CD14-positive monocyte (primary cell): ENCODE measurements around the gene YIF1B. TPM values are rescaled to one million over a fixed set of nuclear protein-coding genes. Genes with fewer than 3 reads are reported as not detected.

Source experiments
- DNase-seq, 3 donors: peaks; one replicate each; pipeline ENCODE4 v3.0.0-alpha.2; 2011 to 2022
- H2AFZ ChIP-seq: 2 replicates; pipeline ENCODE4 v1.6.0; 2012; ENCODE audit warnings: mild to moderate bottlenecking, low read depth, low read length, inconsistent platforms; ENCODE audit not compliant: insufficient read depth, poor library complexity, severe bottlenecking
- H3K27ac ChIP-seq, 2 donors: 1 replicate in 1 of 2; 2 replicates in 1 of 2; pipeline ENCODE4 v1.5.1; 2012 to 2013; ENCODE audit warnings: low read length in 2 of 2, control low read depth in 1 of 2, inconsistent platforms in 1 of 2, low read depth in 1 of 2, mild to moderate bottlenecking in 1 of 2
- H3K27me3 ChIP-seq, 2 donors: one replicate each; pipeline versions ENCODE4 v1.6.0 to v1.6.1; 2011 to 2013; ENCODE audit warnings: low read length in 2 of 2; ENCODE audit not compliant: control insufficient read depth in 2 of 2, insufficient read depth in 2 of 2
- H3K36me3 ChIP-seq, 2 donors: replicated peaks in 1 of 2; 1 replicate in 1 of 2; 2 replicates in 1 of 2; pipeline versions ENCODE4 v1.5.1 to v1.6.1; 2012 to 2013; ENCODE audit warnings: low read length in 2 of 2, control low read depth in 1 of 2, inconsistent platforms in 1 of 2, mild to moderate bottlenecking in 1 of 2; ENCODE audit not compliant: insufficient read depth in 2 of 2, control insufficient read depth in 1 of 2
- H3K4me1 ChIP-seq, 2 donors: 1 replicate in 1 of 2; 2 replicates in 1 of 2; pipeline versions ENCODE4 v1.5.1 to v1.6.1; 2012 to 2013; ENCODE audit warnings: low read length in 2 of 2, control low read depth in 1 of 2, inconsistent platforms in 1 of 2, mild to moderate bottlenecking in 1 of 2, moderate library complexity in 1 of 2; ENCODE audit not compliant: insufficient read depth in 2 of 2, control insufficient read depth in 1 of 2
- H3K4me2 ChIP-seq: replicated peaks from 2 replicates; pipeline ENCODE3; 2012; ENCODE audit warnings: low read length, moderate library complexity, mild to moderate bottlenecking; ENCODE audit not compliant: poor library complexity, severe bottlenecking; ENCODE audit errors: extremely low read depth
- H3K4me3 ChIP-seq, 3 experiments: fragments of 200-600 bp in 1 of 3; sonication (generic) in 1 of 3; replicated peaks in 1 of 3; 1 replicate in 2 of 3; 2 replicates in 1 of 3; pipeline ENCODE4 v1.5.1; 2011 to 2013; ENCODE audit warnings: low read length in 3 of 3, mild to moderate bottlenecking in 3 of 3, control low read depth in 2 of 3, low read depth in 2 of 3, inconsistent platforms in 1 of 3, moderate library complexity in 1 of 3
- H3K79me2 ChIP-seq: 2 replicates; pipeline ENCODE4 v1.6.0; 2012; ENCODE audit warnings: mild to moderate bottlenecking, control low read depth, inconsistent platforms, low read length, moderate library complexity; ENCODE audit not compliant: insufficient read depth
- H3K9ac ChIP-seq: 2 replicates; pipeline ENCODE4 v1.6.0; 2017; ENCODE audit warnings: low read length, mild to moderate bottlenecking; ENCODE audit not compliant: insufficient read depth, poor library complexity, severe bottlenecking
- H3K9me3 ChIP-seq, 2 donors: replicated peaks in 1 of 2; 1 replicate in 1 of 2; 2 replicates in 1 of 2; pipeline versions ENCODE4 v1.5.1 to v1.6.1; 2012 to 2013; ENCODE audit warnings: low read length in 2 of 2, control low read depth in 1 of 2; ENCODE audit not compliant: control insufficient read depth in 1 of 2, insufficient read depth in 1 of 2
- H4K20me1 ChIP-seq: 2 replicates; pipeline ENCODE4 v1.6.0; 2012; ENCODE audit warnings: mild to moderate bottlenecking, low read length, control low read depth, moderate library complexity; ENCODE audit not compliant: insufficient read depth
- H3K27ac Mint-ChIP-seq, 7 donors: one replicate each; pipeline ENCODE4 v1.8.0; 2020; ENCODE audit warnings: mild to moderate bottlenecking in 7 of 7, mixed read lengths in 7 of 7, moderate library complexity in 6 of 7, inconsistent platforms in 2 of 7
- H3K27me3 Mint-ChIP-seq, 3 donors: one replicate each; pipeline ENCODE4 v1.8.0; 2021 to 2022; ENCODE audit warnings: low read depth in 3 of 3, mild to moderate bottlenecking in 3 of 3, mixed read lengths in 3 of 3, moderate library complexity in 3 of 3, inconsistent platforms in 1 of 3
- H3K36me3 Mint-ChIP-seq, 2 donors: one replicate each; pipeline ENCODE4 v1.8.0; 2020; ENCODE audit warnings: mixed read lengths in 2 of 2, inconsistent platforms in 1 of 2, mild to moderate bottlenecking in 1 of 2
- H3K4me1 Mint-ChIP-seq: one replicate; pipeline ENCODE4 v1.8.0; 2020; ENCODE audit warnings: mild to moderate bottlenecking, mixed read lengths
- H3K4me3 Mint-ChIP-seq, 2 donors: one replicate each; pipeline ENCODE4 v1.8.0; 2020; ENCODE audit warnings: mild to moderate bottlenecking in 2 of 2, mixed read lengths in 2 of 2, moderate library complexity in 1 of 2
- H3K9me3 Mint-ChIP-seq, 7 donors: one replicate each; pipeline ENCODE4 v1.8.0; 2020 to 2022; ENCODE audit warnings: mixed read lengths in 7 of 7, mild to moderate bottlenecking in 6 of 7, moderate library complexity in 6 of 7, inconsistent platforms in 2 of 7
- WGBS: methylation state at CpG from one replicate; pipeline ENCODE4 v1.1.5; 2013; ENCODE audit warnings: missing lambda C conversion rate; ENCODE audit not compliant: insufficient coverage; 5-methylcytosine and 5-hydroxymethylcytosine counted together
- intact Hi-C, 2 donors: fragments of 100-400 bp; cut with micrococcal nuclease; formaldehyde crosslinking; loops; one replicate each; pipeline versions ENCODE4 v1.15.0 to v1.15.1; 2023
- polyA plus RNA-seq, 3 donors: library from polyadenylated mRNA; depleted of rRNA in 1 of 3; unstranded in 2 of 3; stranded (reverse) in 1 of 3; fragments of 300-500 nt in 2 of 3; fragments of >200 nt in 1 of 3; fragmentation: Illumina TruSeq in 2 of 3; gene quantifications; 1 replicate in 2 of 3; 2 replicates in 1 of 3; pipeline ENCODE4 v1.2.3, GENCODE V29; 2012 to 2021
- small RNA-seq: library from RNA; depleted of rRNA; stranded (forward); fragments of <200 nt; gene quantifications from one replicate; pipeline ENCODE3, GENCODE V24; 2012; ENCODE audit warnings: low read depth; ENCODE audit not compliant: insufficient read length
- TF ChIP-seq, protein P1 (sequence below): fragments of 200-600 bp; IDR thresholded peaks from one replicate; pipeline ENCODE4 v1.8.0; 2022; ENCODE audit warnings: antibody characterized with exemption, mild to moderate bottlenecking

The YIF1B gene
- polyA plus RNA-seq, 3 donors: 79.4 to 90.5 (median 86.1) TPM

- Mint-ChIP-seq H3K27me3 (peaks cover 36 to 69% (median 51%) of the 10 kb centered on the region in 3 donors), H3K4me1 (peaks cover 8% of the 10 kb centered on the region), H3K9me3 (peaks cover 0 to 6% (median 4%) of the 10 kb centered on the region in 7 donors), H3K27ac (peak overlapping the region in 1 of 7 donors; percentile 1), H3K4me3 (peak overlapping the region in 1 of 2 donors; percentile 80), H3K36me3 (peaks cover 0 to 2% of the 10 kb centered on the region in 2 donors)
- 58% methylated on average over 15 of the region's 17 CpGs for WGBS
- H3K36me3 ChIP-seq: no peaks in the 10 kb centered on the region
- no peak overlapping the region for H3K9ac ChIP-seq
- H3K4me1 ChIP-seq: peaks cover 2 to 8% of the 10 kb centered on the region in 2 donors
- intact Hi-C loops: no loop called here
- peaks cover 0 to 7% of the 10 kb centered on the region in 2 donors for H3K9me3 ChIP-seq
- no peak overlapping the region for H3K27ac ChIP-seq
- peaks cover 11 to 41% of the 10 kb centered on the region in 2 donors for H3K27me3 ChIP-seq
- TF ChIP-seq, protein P1, sequence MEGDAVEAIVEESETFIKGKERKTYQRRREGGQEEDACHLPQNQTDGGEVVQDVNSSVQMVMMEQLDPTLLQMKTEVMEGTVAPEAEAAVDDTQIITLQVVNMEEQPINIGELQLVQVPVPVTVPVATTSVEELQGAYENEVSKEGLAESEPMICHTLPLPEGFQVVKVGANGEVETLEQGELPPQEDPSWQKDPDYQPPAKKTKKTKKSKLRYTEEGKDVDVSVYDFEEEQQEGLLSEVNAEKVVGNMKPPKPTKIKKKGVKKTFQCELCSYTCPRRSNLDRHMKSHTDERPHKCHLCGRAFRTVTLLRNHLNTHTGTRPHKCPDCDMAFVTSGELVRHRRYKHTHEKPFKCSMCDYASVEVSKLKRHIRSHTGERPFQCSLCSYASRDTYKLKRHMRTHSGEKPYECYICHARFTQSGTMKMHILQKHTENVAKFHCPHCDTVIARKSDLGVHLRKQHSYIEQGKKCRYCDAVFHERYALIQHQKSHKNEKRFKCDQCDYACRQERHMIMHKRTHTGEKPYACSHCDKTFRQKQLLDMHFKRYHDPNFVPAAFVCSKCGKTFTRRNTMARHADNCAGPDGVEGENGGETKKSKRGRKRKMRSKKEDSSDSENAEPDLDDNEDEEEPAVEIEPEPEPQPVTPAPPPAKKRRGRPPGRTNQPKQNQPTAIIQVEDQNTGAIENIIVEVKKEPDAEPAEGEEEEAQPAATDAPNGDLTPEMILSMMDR: no peak
- peak overlapping the region; percentile 50 for H2AFZ ChIP-seq
- no peaks in the 10 kb centered on the region for H4K20me1 ChIP-seq
- H3K79me2 ChIP-seq: no peaks in the 10 kb centered on the region
- no peak overlapping the region for H3K4me2 ChIP-seq
- no peak for DNase-seq
- no peak overlapping the region for H3K4me3 ChIP-seq
Measured at GRCh38 chr19:38255383-38256014, 60.2 kb downstream of the YIF1B start.

GRCh38 chr19:38253788-38254187 lies 62.0 kb downstream of the YIF1B start:
- peaks cover 36 to 64% (median 52%) of the 10 kb centered on the region in 3 donors for H3K27me3 Mint-ChIP-seq
- no peak overlapping the region for H3K27ac ChIP-seq
- peaks cover 11 to 41% of the 10 kb centered on the region in 2 donors for H3K27me3 ChIP-seq
- TF ChIP-seq, protein P1: no peak
- peaks cover 8% of the 10 kb centered on the region for H3K4me1 Mint-ChIP-seq
- intact Hi-C loops: no loop called here
- H3K27ac Mint-ChIP-seq: no peak overlapping the region
- no peaks in the 10 kb centered on the region for H3K79me2 ChIP-seq
- H3K4me3 Mint-ChIP-seq: no peak overlapping the region
- peaks cover 0 to 2% of the 10 kb centered on the region in 2 donors for H3K36me3 Mint-ChIP-seq
- peaks cover 2 to 8% of the 10 kb centered on the region in 2 donors for H3K4me1 ChIP-seq
- H3K9ac ChIP-seq: no peak overlapping the region
- H3K9me3 Mint-ChIP-seq: peaks cover 0 to 6% (median 4%) of the 10 kb centered on the region in 7 donors
- H2AFZ ChIP-seq: no peak overlapping the region
- no peaks in the 10 kb centered on the region for H3K36me3 ChIP-seq
- H3K4me2 ChIP-seq: no peak overlapping the region
- WGBS: 93% methylated on average over 5 of the region's 5 CpGs
- H4K20me1 ChIP-seq: no peaks in the 10 kb centered on the region
- no peak overlapping the region for H3K4me3 ChIP-seq
- no peak for DNase-seq
- H3K9me3 ChIP-seq: peaks cover 0 to 7% of the 10 kb centered on the region in 2 donors

Small RNA genes within 50 kb of the gene (small RNA-seq; reads per million reads assigned to genes)
- not detected for gene RF00019

Other genes starting within 250 kb of the YIF1B start
- not detected for gene DPF1, start 91.7 kb downstream of the YIF1B start, polyA plus RNA-seq
- not detected for gene PPP1R14A, start 59.6 kb downstream of the YIF1B start, polyA plus RNA-seq
- 100 to 1,000 TPM in 2 of 3 donors, 10 to 100 TPM in 1; 42.9 to 139 (median 114) TPM for gene SPINT2, start 51.4 kb downstream of the YIF1B start, polyA plus RNA-seq
- under 1 TPM; 0.43 to 0.73 (median 0.69) TPM for gene C19orf33, start 11.7 kb downstream of the YIF1B start, polyA plus RNA-seq
- gene KCNK6, start 3.9 kb upstream of the YIF1B start, polyA plus RNA-seq: 10 to 100 TPM in 1 of 3 donors, 1 to 10 TPM in 2; 7.3 to 21.5 (median 8.7) TPM
- 1 to 10 TPM; 3.9 to 6.6 (median 4.6) TPM for gene CATSPERG, start 19.9 kb upstream of the YIF1B start, polyA plus RNA-seq
- gene PSMD8, start 58.6 kb upstream of the YIF1B start, polyA plus RNA-seq: 100 to 1,000 TPM; 148 to 207 (median 179) TPM
- gene GGN, start 72.1 kb upstream of the YIF1B start, polyA plus RNA-seq: under 1 TPM in 2 of 3 donors, not detected in 1; 0.12 to 0.56 TPM
- under 1 TPM in 1 of 3 donors, not detected in 2; 0.33 TPM for gene SPRED3, start 72.8 kb upstream of the YIF1B start, polyA plus RNA-seq
- gene FAM98C, start 87.1 kb upstream of the YIF1B start, polyA plus RNA-seq: 10 to 100 TPM in 2 of 3 donors, 1 to 10 TPM in 1; 8.5 to 41.0 (median 12.6) TPM
- 100 to 1,000 TPM in 1 of 3 donors, 10 to 100 TPM in 2; 30.2 to 141 (median 50.3) TPM for gene RASGRP4, start 110.3 kb upstream of the YIF1B start, polyA plus RNA-seq
- 1 to 10 TPM in 2 of 3 donors, under 1 TPM in 1; 0.76 to 2.1 (median 2.1) TPM for gene RYR1, start 117.7 kb upstream of the YIF1B start, polyA plus RNA-seq